NCI-H460 (cell line): ENCODE measurements around the gene RPL3. TPM values are rescaled to one million over a fixed set of nuclear protein-coding genes. Genes with fewer than 3 reads are reported as not detected.

ENCODE experiments used
- DNase-seq: peaks from one replicate; pipeline ENCODE4 v3.0.0-alpha.2; 2016; ENCODE audit warnings: low read depth; ENCODE audit errors: extremely low read depth
- small RNA-seq, 2 experiments: library from RNA; depleted of rRNA; stranded (forward); fragments of <200 nt; gene quantifications; one replicate each; pipeline ENCODE3, GENCODE V24; 2014
- total RNA-seq: library from RNA; depleted of rRNA; stranded (reverse); fragments of >200 nt; shearing (Covaris generic); gene quantifications from 2 replicates; pipeline ENCODE4 v1.2.3, GENCODE V29; 2014; rRNA removed

Gene RPL3
- total RNA-seq, 1 experiment from 2014 or later: 2,502 TPM

DNA sequence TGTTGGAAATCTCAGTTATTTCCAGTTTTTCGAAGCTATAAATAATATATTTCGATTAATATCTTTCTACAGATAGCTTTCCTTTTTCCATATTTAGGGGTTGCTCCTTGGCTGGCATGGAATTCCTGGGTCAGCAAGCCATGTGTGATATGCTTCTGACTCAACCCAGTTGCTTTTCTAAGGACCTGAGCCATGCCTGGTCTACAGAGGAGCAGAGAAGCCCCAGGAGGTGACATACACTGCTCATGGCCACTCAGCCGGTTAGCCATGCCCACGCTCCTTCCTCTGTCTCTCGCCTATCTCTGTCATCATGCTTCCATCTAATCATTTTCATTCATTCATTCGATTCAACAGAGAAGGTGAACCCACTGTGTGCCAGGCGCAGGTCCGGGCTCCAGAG lies 51.4 kb downstream of the RPL3 start:
- no peak for DNase-seq

DNA sequence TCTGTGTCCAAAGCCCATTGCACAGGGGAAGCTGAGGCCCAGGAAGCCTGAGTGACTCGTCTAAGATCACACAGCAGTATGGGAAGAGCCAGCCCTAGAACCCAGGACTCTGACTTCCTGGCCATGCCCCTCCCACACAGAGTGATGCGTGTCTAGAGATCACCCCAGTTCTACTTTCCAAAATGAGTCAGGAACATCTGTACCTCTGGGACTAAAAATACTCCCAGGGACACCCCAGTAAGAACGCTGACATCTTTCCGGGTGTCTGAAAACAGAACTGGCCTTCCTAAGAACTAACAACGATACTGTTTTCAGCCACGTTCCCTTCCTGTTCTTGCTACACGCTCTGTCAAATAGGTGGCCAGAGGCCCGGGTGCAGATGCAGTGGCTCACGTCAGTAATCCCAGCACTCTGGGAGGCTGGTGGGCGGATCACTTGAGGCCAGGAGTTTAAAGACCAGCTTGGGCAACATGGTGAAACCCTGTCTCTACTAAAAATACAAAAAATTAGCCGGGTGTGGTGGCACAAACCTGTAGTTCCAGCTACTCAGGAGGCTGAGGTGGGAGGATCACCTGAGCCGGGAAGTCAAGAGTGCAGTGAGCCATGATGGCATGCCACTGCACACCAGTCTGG lies 52.9 kb downstream of the RPL3 start:
- no peak for DNase-seq

DNA sequence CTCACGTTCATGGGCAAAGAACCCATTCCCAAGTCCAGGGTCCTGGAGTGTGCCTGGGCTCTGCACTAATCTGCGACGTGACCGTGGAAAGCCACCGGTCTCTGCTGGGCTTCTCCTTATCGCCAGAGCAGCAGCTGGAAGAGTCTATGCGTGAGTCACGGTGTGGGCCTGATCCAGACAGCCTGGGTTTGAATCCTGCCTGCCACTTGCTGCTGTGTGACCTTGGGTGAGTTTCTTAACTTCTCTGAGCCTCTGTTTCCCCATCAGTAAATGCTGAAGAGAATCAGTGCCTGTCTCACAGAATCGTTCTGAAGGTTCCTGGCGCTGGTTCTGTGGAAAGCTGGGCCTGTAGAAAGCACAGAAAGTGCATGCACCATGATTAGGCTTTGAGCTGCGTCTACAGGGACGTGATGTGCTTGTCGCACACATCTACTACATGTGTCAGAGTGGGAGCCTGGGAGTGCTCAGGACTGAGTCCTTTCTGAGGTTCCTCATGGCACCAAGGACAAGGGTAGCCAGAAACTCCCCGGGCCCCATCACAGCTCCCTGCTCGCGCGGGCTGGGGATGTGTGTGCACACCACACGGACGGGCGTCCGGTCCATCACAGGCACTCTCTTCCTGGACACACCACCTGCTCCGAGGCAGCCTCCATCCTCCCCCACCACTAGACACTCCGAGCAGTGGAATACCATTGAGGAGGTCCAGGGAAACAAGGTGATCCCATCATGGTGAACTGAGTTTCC lies 54.1 kb downstream of the RPL3 start:
- no peak for DNase-seq

DNA sequence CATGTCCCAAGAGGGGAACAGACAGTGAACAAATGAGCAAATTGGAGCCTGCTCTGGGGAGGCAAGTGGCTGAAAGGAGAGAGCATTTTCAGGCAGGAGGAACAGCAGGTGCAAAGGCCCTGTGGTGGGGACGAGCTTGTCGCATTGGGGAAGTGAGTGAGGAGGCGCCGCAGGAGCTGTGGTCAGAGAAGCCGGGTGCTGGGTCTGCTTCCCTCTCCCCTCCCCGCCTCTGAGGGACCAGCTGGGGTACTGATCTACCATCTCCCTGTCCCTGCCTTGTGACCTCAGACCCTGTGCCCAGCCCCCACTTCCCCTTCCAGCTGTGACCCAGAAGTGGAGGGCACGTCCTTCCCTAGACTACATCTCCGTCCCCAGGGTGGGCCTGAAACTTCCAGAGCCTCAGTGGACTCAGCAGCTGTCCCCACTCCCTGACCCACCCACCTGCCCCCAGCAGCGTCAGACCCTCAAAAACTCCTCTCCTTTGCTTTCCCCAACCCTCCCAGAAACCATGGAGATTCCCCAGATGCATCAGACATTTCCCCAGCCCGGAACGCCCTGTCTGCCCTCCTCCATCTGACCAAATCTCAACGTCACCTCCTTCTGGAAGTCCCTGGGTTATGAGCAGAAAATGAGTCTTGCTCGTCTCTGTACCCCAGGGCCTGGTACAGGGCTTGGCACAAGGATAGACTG lies 54.9 kb downstream of the RPL3 start:
- DNase-seq: no peak

DNA sequence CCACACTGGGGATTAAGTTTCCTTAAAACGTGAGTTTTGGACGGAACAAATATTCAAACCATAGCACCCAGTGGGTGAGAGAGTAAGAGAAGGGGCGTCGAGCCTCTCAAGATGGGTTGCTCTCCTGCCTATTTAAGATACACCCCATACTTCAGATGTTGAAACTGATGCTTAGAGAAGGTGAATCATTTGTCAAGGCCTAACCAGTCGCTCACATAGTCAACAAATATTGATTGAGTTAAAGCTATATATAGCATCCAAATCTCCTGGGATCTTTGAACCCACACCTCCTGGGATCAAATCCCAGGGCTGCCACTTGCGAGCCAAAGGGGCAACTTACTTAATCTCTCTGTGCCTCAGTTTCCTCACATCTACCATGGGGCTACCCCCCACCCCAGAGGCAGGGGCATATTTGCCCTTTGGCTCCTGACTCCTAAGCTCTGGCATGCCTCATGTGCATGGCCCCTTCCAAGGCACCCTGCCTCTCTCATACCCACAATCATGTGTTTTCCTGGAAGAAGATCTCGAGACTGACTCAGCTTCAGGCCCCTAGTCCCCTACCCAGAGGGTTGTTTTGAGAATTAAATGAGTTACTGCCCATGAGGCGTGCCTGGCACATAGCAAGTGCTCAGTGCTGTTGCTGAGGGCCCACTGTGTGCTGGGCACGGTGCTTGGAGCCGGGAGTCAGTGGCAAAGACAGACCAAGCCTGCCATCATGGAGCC lies 55.6 kb downstream of the RPL3 start:
- no peak for DNase-seq

Small RNA genes within 50 kb of the gene (small RNA-seq; reads per million reads assigned to genes)
- gene SNORD43 (0 reads per million in 2 experiments), gene SNORD83A (1,432 to 6,382 reads per million in 2 experiments), gene SNORD83B (0 reads per million in 2 experiments)

Other genes starting within 250 kb of the RPL3 start
- 0.95 and 1.2 TPM in 2 replicates for gene APOBEC3G, start 242.3 kb downstream of the RPL3 start, total RNA-seq
- gene APOBEC3H, start 222.4 kb downstream of the RPL3 start, total RNA-seq: not detected in 2 replicates
- gene CBX7, start 166.9 kb downstream of the RPL3 start, total RNA-seq: 0.45 and 0.78 TPM in 2 replicates
- gene PDGFB, start 74.6 kb downstream of the RPL3 start, total RNA-seq: not detected in 2 replicates
- 3.1 and 7.0 TPM in 2 replicates for gene SYNGR1, start 30.4 kb upstream of the RPL3 start, total RNA-seq
- 8.0 and 8.9 TPM in 2 replicates for gene TAB1, start 80.2 kb upstream of the RPL3 start, total RNA-seq
- gene MGAT3, start 137.4 kb upstream of the RPL3 start, total RNA-seq: 0.02 TPM in 1 of 2 replicates, not detected in the other
- gene MIEF1, start 182.7 kb upstream of the RPL3 start, total RNA-seq: 35.4 and 38.5 TPM in 2 replicates
- 816 and 819 TPM in 2 replicates for gene ATF4, start 200.9 kb upstream of the RPL3 start, total RNA-seq
- 80.2 and 85.8 TPM in 2 replicates for gene RPS19BP1, start 213.1 kb upstream of the RPL3 start, total RNA-seq